ENCODE measurements around the gene TRIM31. TPM values are rescaled to one million over a fixed set of nuclear protein-coding genes. Genes with fewer than 3 reads are reported as not detected.

The TRIM31 gene
- total RNA-seq, 2 donors from 2014 or later: not detected

GRCh38 chr6:30091577-30092381, 21.1 kb downstream of the TRIM31 start:
- no peaks in the 10 kb centered on the region for H3K36me3 Mint-ChIP-seq (ENCODE audit: low read depth)
- no peak for ATAC-seq (replicated peaks)
- H3K4me3 Mint-ChIP-seq: no peak overlapping the region
- no peaks in the 10 kb centered on the region for H3K4me1 Mint-ChIP-seq
- H3K9me3 Mint-ChIP-seq: no peaks in the 10 kb centered on the region
- H3K27me3 Mint-ChIP-seq: peaks cover 48% of the 10 kb centered on the region
- no peak overlapping the region for H3K27ac Mint-ChIP-seq

- Mint-ChIP-seq H3K4me3 (no peak overlapping the region), H3K36me3 (ENCODE audit: low read depth) (no peaks in the 10 kb centered on the region), H3K27ac (no peak overlapping the region), H3K27me3 (peaks cover 28% of the 10 kb centered on the region), H3K4me1 (no peaks in the 10 kb centered on the region), H3K9me3 (no peaks in the 10 kb centered on the region)
- ATAC-seq (replicated peaks): no peak
Observed at GRCh38 chr6:30087876-30088275, 25.0 kb downstream of the TRIM31 start.

DNA sequence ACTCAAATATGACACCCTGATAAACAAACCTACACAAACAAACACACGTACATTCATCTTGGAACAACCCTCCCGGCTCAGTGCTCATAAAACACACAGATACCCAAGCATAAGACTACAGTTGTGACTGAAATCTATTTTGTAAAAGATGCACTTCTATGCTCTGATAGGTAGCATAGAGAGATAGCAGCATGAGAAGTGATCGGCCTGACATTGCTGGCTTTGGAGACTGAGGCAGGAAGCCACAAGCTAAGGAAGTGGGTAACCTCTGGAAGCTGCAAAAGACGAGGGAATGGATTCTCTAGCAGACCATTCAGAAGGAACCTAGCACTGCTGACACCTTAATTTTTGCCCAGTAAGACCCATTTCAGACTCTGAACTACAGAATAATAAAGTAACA, 35.7 kb downstream of the TRIM31 start:
- Mint-ChIP-seq H3K27ac (no peak overlapping the region), H3K4me3 (no peak overlapping the region), H3K27me3 (peaks cover 17% of the 10 kb centered on the region), H3K9me3 (no peaks in the 10 kb centered on the region), H3K4me1 (peaks cover 32% of the 10 kb centered on the region), H3K36me3 (ENCODE audit: low read depth) (peaks cover 2% of the 10 kb centered on the region)
- no peak for ATAC-seq (replicated peaks)

- H3K4me1 Mint-ChIP-seq: peaks cover 39% of the 10 kb centered on the region
- no peak for ATAC-seq (replicated peaks)
- peaks cover 25% of the 10 kb centered on the region for H3K27me3 Mint-ChIP-seq
- H3K36me3 Mint-ChIP-seq (ENCODE audit: low read depth): peaks cover 10% of the 10 kb centered on the region
- no peaks in the 10 kb centered on the region for H3K9me3 Mint-ChIP-seq
- no peak overlapping the region for H3K27ac Mint-ChIP-seq
- peak overlapping the region; percentile 68 for H3K4me3 Mint-ChIP-seq
Observed at GRCh38 chr6:30075790-30076732, 36.8 kb downstream of the TRIM31 start.

DNA sequence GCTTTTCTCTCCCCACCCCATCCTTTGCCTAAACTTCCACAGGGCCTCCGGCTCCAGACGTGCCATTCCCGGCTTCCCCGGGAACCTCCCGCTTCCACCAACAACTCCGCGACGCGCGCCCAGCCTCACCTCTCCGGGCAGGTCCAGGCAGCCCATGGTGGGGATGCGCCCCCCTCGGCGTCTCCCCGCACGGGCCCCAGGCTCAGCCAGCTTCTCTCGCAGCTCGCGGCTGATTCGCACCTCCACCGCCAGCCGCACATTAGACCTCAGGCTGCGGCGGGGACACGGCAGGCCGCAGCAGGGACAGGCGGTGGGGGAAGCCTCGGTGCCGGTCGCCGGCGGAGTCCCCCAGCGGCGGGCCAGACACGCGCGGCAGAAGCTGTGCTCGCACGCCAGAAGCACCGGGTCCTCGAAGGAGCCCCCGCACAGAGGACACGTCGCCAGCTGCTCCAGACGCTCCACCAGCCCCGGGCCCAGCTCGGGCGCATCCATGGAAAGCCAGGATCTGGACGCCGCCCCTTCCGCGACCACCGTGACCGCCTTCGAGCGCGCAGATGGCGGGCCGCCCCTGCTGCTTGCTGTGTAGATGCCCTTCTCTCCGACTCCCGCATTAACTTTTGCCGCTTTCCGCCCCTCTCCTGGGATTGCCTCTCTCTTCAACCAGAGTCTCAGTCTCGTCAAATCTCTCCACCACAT, 37.6 kb downstream of the TRIM31 start, which contains the start of gene RNF39:
Gene RNF39, minus strand, starts transcription at position 676 of the 696 bp plus-strand sequence. Its CDS starts 184 bp downstream, at position 492.
- no peak for ATAC-seq (replicated peaks)
- H3K9me3 Mint-ChIP-seq: no peaks in the 10 kb centered on the region
- peaks cover 47% of the 10 kb centered on the region for H3K4me1 Mint-ChIP-seq
- H3K36me3 Mint-ChIP-seq (ENCODE audit: low read depth): peaks cover 17% of the 10 kb centered on the region
- H3K27me3 Mint-ChIP-seq: peaks cover 30% of the 10 kb centered on the region
- peak within 1 kb of the TSS; percentile 68 for H3K4me3 Mint-ChIP-seq
- H3K27ac Mint-ChIP-seq: no peak within 1 kb of the TSS

DNA sequence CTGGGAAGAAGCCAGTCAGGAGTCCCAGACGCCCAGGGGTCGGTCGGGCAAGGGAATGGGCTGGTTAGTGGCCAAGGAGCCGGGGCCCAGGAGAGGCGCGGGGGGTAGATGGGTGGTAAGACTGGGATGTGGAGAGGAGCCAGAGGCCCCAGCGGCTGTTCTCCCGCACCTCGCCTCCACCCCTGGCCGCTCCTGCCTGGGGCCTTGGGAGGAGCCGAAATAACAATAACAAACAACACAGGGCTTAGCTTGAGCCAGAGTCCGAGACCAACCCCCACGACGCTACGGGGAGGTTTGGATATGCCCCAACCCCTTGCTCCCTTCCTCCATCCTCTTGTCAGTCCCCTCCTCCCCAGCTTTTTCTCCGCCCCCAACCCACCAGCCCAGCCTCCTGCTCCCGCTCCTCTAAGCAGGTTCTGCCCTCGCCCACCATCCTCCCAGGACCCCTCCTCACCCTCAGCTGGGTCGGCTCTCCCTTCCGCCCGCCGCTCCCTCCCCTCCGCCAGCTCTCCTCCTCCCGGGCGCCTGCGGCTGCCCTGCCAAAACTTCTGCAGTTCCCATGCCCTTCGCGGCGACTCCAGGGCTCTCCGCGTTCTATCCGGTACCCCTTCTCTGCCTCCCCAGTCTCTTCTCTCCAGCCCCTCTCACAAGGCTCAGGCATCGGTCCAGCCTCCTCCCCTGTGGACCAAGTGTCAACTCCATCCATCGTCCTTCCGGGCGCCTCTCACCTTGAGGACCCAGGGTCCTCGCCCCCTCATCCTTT, 38.4 kb downstream of the TRIM31 start:
- Mint-ChIP-seq H3K27me3 (peaks cover 32% of the 10 kb centered on the region), H3K4me3 (peak overlapping the region; percentile 68), H3K36me3 (ENCODE audit: low read depth) (peaks cover 25% of the 10 kb centered on the region), H3K9me3 (no peaks in the 10 kb centered on the region), H3K4me1 (peaks cover 53% of the 10 kb centered on the region), H3K27ac (no peak overlapping the region)
- ATAC-seq (replicated peaks): no peak

DNA sequence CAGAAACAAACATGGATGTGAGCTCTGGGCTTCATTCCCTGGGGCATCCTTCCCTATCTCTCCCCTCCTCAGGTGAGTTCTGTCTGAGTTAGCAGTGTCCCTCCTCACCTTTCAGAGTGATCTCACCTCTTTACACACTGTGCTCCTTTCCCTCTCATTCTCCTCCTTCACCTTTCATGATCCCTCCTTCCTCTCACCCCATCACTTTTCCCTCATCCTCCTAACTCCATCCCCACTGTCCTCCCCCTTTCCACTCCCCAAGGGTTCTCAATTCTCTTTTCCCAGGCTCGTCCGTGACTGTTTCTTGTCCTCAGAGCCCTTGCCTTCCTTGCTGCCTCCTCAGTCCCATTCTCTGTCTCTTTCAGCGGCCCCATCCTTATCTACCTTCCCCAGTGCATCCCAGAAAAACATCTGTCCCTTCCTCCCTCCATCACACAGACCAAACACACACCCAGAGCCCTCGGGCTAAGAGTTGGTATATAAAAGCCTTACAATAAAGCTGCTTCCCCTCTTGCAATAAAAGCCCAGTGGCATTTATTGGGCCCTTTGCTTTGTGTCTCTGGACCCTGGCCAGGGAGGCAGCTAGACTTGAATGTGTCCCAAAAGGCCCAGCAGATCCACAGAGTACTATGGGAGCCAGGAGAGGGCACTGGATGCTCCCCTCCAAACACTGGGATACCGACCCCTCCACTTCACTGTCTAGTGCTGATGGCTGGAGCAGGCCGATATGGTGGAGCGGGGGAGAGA, 39.2 kb downstream of the TRIM31 start:
- peaks cover 32% of the 10 kb centered on the region for H3K27me3 Mint-ChIP-seq
- peaks cover 33% of the 10 kb centered on the region for H3K36me3 Mint-ChIP-seq (ENCODE audit: low read depth)
- no peak overlapping the region for H3K27ac Mint-ChIP-seq
- H3K9me3 Mint-ChIP-seq: no peaks in the 10 kb centered on the region
- peaks cover 53% of the 10 kb centered on the region for H3K4me1 Mint-ChIP-seq
- ATAC-seq (replicated peaks): no peak
- peak overlapping the region; percentile 68 for H3K4me3 Mint-ChIP-seq

DNA sequence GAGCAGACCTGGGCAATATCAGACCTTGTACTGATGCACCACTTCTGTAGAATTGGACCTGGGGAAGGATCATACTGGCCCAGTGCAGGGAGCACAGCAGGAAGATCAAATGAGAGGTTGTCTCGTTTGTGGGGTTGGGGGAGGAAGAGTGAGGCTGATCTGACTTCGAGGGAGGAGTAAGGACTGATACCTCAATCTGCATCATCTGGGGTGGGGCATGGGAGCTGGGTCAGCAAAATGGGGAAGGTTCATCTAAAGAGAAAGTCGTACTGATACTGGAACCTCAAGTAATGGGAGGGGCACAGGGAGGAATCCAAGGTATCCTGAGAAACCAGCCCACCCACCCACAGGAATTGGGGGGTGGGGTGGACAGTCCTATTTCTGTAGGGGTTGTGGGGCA, 41.0 kb downstream of the TRIM31 start:
- Mint-ChIP-seq H3K36me3 (ENCODE audit: low read depth) (peaks cover 51% of the 10 kb centered on the region), H3K9me3 (no peaks in the 10 kb centered on the region)
- ATAC-seq (replicated peaks): no peak

DNA sequence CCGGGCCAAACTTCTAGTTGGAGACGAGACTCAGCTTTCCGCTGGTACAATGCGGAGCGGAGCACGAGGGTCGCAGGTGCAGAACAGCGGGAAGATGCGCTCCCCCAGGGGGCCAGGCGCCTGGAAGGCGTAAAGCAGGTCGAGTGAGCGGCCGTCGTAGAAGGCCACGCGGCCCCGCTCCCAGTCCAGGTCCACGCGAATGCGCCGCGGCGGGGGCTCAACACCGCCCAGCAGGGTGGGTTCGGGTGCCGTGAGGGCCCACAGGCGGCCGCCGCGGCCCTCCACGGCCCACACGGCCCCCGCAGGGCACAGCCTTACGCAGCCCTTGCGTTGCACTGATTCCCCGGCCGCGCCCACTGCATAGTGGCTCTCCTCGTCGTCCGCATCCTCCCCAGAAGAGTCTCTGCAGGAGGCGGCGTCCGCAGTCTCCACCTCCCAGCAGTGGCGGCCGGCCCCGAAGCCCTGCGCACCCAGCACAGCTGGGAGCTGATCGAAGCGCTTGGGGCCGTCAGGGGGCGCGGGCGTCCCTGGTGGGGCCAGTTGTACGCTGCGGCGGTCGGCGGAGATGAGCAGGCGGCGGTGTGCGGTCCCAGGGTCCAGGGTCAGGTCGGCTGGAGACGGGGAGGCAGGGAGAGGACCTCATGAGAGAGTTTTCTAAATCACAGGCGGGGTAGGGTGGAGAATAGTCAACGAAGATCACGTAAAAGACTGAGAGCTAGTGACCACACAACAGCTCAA, 41.6 kb downstream of the TRIM31 start:
- ATAC-seq (replicated peaks): no peak
- H3K4me3 Mint-ChIP-seq: peak overlapping the region; percentile 31
- peaks cover 57% of the 10 kb centered on the region for H3K36me3 Mint-ChIP-seq (ENCODE audit: low read depth)
- no peaks in the 10 kb centered on the region for H3K9me3 Mint-ChIP-seq
- peaks cover 51% of the 10 kb centered on the region for H3K4me1 Mint-ChIP-seq
- H3K27ac Mint-ChIP-seq: peak overlapping the region; percentile 8
- peaks cover 32% of the 10 kb centered on the region for H3K27me3 Mint-ChIP-seq

More for the DNA sequence above, 41.0 kb downstream of the TRIM31 start:
- Mint-ChIP-seq H3K4me3 (peak overlapping the region; percentile 2), H3K27me3 (peaks cover 32% of the 10 kb centered on the region), H3K4me1 (peaks cover 57% of the 10 kb centered on the region), H3K27ac (no peak overlapping the region)

GRCh38 chr6:30067460-30068139, 45.3 kb downstream of the TRIM31 start:
- peaks cover 18% of the 10 kb centered on the region for H3K27me3 Mint-ChIP-seq

GRCh38 chr6:30066577-30067459, 46.1 kb downstream of the TRIM31 start, which contains the start of gene PPP1R11:
Gene PPP1R11, plus strand, starts transcription at chr6:30067198. Its CDS starts 213 bp downstream, at chr6:30067411.
- H3K4me1 Mint-ChIP-seq: peaks cover 39% of the 10 kb centered on the region
- H3K27me3 Mint-ChIP-seq: peaks cover 11% of the 10 kb centered on the region
- H3K36me3 Mint-ChIP-seq (ENCODE audit: low read depth): peaks cover 88% of the 10 kb centered on the region

More at GRCh38 chr6:30067460-30068139, 45.3 kb downstream of the TRIM31 start:
- Mint-ChIP-seq H3K27ac (peak overlapping the region; percentile 93), H3K4me1 (peaks cover 42% of the 10 kb centered on the region), H3K4me3 (peak overlapping the region; percentile 87), H3K9me3 (no peaks in the 10 kb centered on the region), H3K36me3 (ENCODE audit: low read depth) (peaks cover 89% of the 10 kb centered on the region)
- ATAC-seq (replicated peaks): no peak

More at GRCh38 chr6:30066577-30067459, 46.1 kb downstream of the TRIM31 start, which contains the start of gene PPP1R11:
- peak within 1 kb of the TSS; percentile 87 for H3K4me3 Mint-ChIP-seq
- peak within 1 kb of the TSS; percentile 93 for H3K27ac Mint-ChIP-seq
- no peaks in the 10 kb centered on the region for H3K9me3 Mint-ChIP-seq
- ATAC-seq (replicated peaks): peak; percentile 97

All from activated T-helper 17 cell treated with anti-CD3 and anti-CD28 coated beads, Interleukin-2, amount 50 U/mL, for 72 hours (primary cell).